Left cardiac atrium (tissue), 4 donors: Measurements from ENCODE around the gene ARHGEF10L. TPM values are rescaled to one million over a fixed set of nuclear protein-coding genes. Genes with fewer than 3 reads are reported as not detected.

ENCODE experiments used
- ATAC-seq, 2 donors: fragments of 200-7000 bp; cut with Tn5 transposase; one replicate each; pipeline ENCODE4 v1.9.1; 2020; ENCODE audit warnings: mild to moderate bottlenecking in 2 of 2, moderate library complexity in 2 of 2
- DNase-seq: peaks from one replicate; pipeline ENCODE4 v3.0.0-alpha.2; 2020
- intact Hi-C, 2 donors: fragments of 100-400 bp; cut with DNase I; formaldehyde crosslinking; loops; one replicate each; pipeline versions ENCODE4 v1.14.1 to v1.15.1; 2022 to 2023
- total RNA-seq, 2 donors: library from RNA; stranded (reverse); fragmentation: NEBNext Ultra II Directional; extraction: Animal tissue kit (Norgen Biotek cat#: 25700); gene quantifications; one replicate each; pipeline ENCODE4 v1.2.1, GENCODE V29; 2021
- donor health status: DM: no; HTN: yes; CAD: no.
- donor health status: DM: no; HTN: yes; CAD: no; lungs with severe emphysema.
- donor health status: DM: yes; HTN: yes; CAD: no.
- donor health status: Dilated cardiomyopathy.

Gene ARHGEF10L
- total RNA-seq, 2 donors from 2014 or later: 40.6 to 44.9 TPM

DNA sequence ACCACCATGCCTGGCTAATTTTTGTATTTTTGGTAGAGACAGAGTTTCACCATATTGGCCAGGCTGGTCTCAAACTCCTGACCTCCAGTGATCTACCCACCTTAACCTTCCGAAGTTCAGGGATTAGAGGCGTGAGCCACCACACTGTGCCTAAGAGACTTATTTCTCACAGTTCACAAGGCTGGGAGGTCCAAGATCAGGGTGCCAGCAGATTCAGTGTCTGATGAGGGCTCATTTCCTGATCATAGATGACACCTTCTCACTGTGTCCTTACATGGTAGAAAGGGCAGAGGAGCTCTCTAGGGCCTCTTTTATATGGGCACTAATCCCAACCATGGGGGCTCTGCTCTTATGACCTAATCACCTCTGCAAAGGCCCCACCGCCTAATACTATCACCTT is 58.8 kb downstream of the ARHGEF10L start:
- DNase-seq (no peak), ATAC-seq (no peak)
- intact Hi-C loops: no loop called here

- intact Hi-C loops: no loop called here
- ATAC-seq (no peak), DNase-seq (no peak)
These were observed 59.9 kb downstream of the ARHGEF10L start for GRCh38 chr1:17599291-17599953.

GRCh38 chr1:17599954-17600300 is 60.4 kb downstream of the ARHGEF10L start:
- ATAC-seq (peak in 1 of 2 donors; percentile 18), DNase-seq (no peak)
- intact Hi-C loops: loop anchor here (10.0 kb wide), 2 partner anchors 55 to 165 kb away; partner anchors contain the start of gene RCC2 (in 1 of the 2)

GRCh38 chr1:17600321-17600720 is 60.8 kb downstream of the ARHGEF10L start:
- no peak for DNase-seq
- intact Hi-C loops: loop anchor here (10.0 kb wide), 2 partner anchors 56 to 166 kb away; partner anchors contain the start of gene RCC2 (in 1 of the 2)
- ATAC-seq: no peak

- intact Hi-C loops: loop anchor here (10.0 kb wide), 2 partner anchors 57 to 167 kb away; partner anchors contain the start of gene RCC2 (in 1 of the 2)
- ATAC-seq (no peak), DNase-seq (no peak)
These were observed 62.3 kb downstream of the ARHGEF10L start for GRCh38 chr1:17601643-17602382.

DNA sequence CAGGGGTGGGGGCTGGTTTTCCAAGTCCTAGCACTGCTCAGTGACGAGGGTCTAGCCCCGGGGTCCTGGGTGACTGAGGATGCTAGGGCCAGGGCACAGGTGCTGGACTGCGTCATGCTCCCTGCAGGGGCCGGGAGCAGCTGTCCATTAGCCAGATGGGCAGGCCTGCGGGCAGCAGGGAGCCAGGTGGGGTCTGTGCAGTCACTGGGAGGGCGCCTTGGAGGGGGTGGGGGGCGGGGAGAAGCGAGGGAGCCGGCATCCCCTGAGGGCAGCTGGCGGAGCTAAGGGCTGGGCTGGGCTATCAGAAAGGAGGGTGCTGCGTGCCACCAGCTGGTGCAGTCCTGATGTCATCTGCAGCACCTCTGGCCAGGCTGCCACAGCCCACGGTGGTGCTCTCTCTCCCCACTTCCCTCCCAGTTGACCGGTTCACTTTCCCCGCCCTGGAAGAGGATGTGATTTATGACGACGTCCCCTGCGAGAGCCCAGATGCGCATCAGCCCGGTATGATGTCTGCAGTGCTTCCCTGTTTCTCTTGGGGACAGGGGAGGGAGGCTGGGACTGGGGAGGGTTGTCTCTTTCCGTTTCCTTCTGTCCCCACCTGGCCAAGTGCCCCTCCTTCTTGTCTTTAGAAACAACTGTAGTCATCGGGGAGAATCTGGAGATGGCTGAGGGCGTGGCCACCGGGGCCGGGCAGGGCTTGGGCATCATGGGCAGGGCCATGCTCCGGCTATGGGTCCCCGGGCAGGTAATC is 63.8 kb downstream of the ARHGEF10L start:
- DNase-seq (no peak), ATAC-seq (no peak)
- intact Hi-C loops: loop anchor here (10.0 kb wide), 2 partner anchors 58 to 168 kb away; partner anchors contain the start of gene RCC2 (in 1 of the 2)

DNA sequence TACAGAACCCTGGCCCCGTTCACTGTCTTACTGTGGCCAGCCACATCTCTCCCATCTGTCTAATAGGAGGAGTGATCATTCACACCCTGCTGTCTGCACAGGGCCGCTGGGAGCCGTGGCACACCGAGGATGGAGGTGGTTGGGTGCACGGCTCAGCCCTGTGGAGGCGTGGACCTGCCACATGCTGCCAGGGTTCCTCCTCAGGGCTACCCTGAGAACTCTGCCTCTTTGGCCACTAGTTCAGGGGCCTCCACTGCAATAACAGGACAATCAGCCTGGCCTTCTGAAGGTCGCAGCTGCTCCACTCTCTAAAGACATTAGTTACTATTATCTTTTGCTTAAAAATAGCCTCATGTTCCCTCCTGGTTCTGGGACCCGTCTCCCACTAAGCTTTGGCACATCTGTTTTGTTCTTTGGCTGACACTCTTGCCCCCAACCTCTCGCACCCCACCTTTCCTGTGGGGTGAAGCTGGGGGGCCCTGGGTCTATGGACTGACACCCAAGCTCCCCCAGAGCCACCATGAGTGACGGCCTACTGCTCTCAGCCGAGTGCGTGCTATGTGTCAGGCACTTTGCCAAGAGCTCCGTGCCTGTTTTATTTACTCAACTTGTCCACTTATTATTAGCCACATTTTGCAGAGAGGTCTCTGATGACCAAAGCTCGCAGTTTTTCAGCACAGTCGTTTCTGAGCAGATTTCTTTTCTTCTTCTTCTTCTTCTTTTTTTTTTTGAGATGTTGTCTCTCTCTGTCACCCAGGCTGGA is 66.3 kb downstream of the ARHGEF10L start:
- ATAC-seq: peak; percentile 50 to 67
- intact Hi-C loops: loop anchor here (2.0 to 10.0 kb wide), 5 partner anchors 61 to 171 kb away; partner anchors contain the start of gene RCC2 (in 1 of the 2)
- DNase-seq: peak; percentile 60

- ATAC-seq (peak; percentile 56 to 66), DNase-seq (peak; percentile 77)
- intact Hi-C loops: loop anchor here (2.0 to 10.0 kb wide), 5 partner anchors 62 to 172 kb away; partner anchors contain the start of gene RCC2 (in 1 of the 2)
These were observed 67.4 kb downstream of the ARHGEF10L start for GRCh38 chr1:17606826-17607440.

DNA sequence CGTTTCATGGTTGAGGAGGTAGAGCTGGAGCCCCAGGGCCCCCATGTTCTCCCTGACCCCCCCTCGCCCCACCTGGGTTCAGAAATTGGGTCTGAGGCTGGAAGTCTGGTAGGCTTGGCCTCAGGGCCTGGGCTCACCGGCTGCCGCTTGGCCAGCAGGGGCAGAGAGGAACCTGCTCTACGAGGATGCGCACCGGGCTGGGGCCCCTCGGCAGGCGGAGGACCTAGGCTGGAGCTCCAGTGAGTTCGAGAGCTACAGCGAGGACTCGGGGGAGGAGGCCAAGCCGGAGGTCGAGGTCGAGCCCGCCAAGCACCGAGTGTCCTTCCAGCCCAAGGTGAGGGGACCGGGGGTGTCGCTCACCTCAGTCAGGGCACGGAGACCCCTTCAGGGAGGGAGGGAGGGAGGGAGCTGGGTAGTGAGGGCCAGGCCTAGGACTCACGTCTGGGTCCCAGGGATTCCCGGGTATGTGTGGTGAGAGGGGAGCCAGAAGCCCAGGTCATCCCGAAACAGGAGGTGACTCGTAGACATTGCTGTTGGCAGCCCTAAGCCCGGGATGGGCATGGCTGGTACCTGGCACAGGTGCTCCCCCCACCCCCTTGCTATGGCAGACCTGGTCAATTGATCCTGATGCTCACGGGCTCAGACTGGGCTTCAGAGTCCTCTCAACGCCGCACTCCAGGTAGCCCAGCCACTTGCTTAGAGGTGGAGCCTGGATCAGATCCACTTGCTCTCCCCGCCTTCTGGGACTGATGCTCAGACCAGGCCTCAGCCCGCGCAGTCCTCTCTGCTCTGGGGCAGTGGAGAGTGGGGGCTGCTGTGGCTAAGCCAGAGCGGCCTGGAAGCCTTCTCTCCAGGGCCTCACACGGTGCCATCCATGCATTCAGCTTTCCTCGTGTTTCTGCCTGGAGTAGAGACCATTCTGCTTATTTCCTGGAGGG is 68.4 kb downstream of the ARHGEF10L start:
- intact Hi-C loops: loop anchor here (2.0 to 10.0 kb wide), 5 partner anchors 63 to 173 kb away; partner anchors contain the start of gene RCC2 (in 1 of the 2)
- ATAC-seq: no peak
- DNase-seq: no peak

DNA sequence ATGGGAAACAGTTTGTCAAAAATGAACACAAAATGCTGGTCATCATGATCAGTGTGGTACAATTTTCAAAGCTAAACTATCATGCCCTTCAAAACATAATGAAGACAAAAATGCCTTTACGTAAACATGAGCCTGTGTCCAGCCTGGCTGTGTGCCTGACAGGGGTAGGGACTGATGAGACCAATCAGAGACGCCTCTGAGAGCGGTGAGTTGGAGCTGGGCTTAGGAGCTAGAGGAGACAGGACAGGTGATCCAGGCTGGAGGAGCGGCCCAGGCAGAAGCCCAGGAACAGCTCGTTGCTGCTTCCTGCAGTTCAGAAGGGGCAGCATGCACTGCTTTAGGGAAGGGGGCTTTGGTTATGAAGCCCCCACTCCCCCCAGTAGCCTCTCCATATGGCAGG is 70.0 kb downstream of the ARHGEF10L start:
- no peak for ATAC-seq

GRCh38 chr1:17610085-17610484 is 70.6 kb downstream of the ARHGEF10L start:
- ATAC-seq: no peak
- DNase-seq: no peak
- intact Hi-C loops: no loop called here

More for the DNA sequence above, 70.0 kb downstream of the ARHGEF10L start:
- no peak for DNase-seq
- intact Hi-C loops: loop anchor here (5.0 to 10.0 kb wide), 3 partner anchors 65 to 175 kb away; partner anchors contain the start of gene RCC2 (in 1 of the 2)

GRCh38 chr1:17610713-17611112 is 71.2 kb downstream of the ARHGEF10L start:
- intact Hi-C loops: no loop called here
- no peak for ATAC-seq

DNA sequence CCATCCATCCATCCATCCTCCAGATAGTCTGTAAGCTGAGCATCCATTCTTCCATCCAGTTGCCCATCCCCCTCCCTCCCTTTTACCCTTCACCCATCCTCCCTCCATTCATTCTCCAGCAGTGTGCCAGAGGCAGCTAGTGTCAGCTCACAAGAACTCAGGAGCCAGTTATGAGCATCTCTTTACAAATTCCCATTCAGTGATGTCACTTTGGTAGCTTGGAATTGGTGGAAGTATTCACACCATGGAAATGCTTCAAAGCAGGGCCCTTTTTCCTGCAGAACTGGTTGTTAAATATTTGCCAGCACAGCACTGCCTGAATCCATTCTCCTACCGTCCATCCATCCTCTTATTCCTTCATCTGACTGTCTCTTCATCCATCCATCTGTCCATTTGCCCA is 72.5 kb downstream of the ARHGEF10L start:
- DNase-seq: no peak
- intact Hi-C loops: no loop called here
- ATAC-seq: no peak

More at GRCh38 chr1:17610713-17611112, 71.2 kb downstream of the ARHGEF10L start:
- no peak for DNase-seq

GRCh38 chr1:17612831-17613230 is 73.3 kb downstream of the ARHGEF10L start:
- DNase-seq (no peak), ATAC-seq (no peak)
- intact Hi-C loops: no loop called here

GRCh38 chr1:17614586-17614985 is 75.1 kb downstream of the ARHGEF10L start:
- no peak for ATAC-seq
- intact Hi-C loops: no loop called here
- no peak for DNase-seq

GRCh38 chr1:17615157-17615556 is 75.7 kb downstream of the ARHGEF10L start:
- intact Hi-C loops: no loop called here
- no peak for DNase-seq
- ATAC-seq: no peak

GRCh38 chr1:17615959-17616358 is 76.5 kb downstream of the ARHGEF10L start:
- intact Hi-C loops: no loop called here
- ATAC-seq (no peak), DNase-seq (no peak)
